ENCODE results near the gene EZR.
"Not testable (repeated sequence)": the region's sequence is repeated elsewhere in the genome, so short reads cannot be mapped to it uniquely, and the experiment has no call there.

The EZR gene

GRCh38 chr6:158793432-158793831 is 25.7 kb downstream of the EZR start:
- no peak for DNase-seq

GRCh38 chr6:158792505-158792904 is 26.7 kb downstream of the EZR start:
- not testable (repeated sequence) for DNase-seq

- DNase-seq, result no peak
Measured at GRCh38 chr6:158791274-158791855, 27.8 kb downstream of the EZR start.

GRCh38 chr6:158789115-158789917 is 29.9 kb downstream of the EZR start:
- no peak for DNase-seq

GRCh38 chr6:158787395-158787794 is 31.8 kb downstream of the EZR start:
- no peak for DNase-seq

GRCh38 chr6:158786645-158787304 is 32.4 kb downstream of the EZR start:
- no peak for DNase-seq

- no peak for DNase-seq
Measured at GRCh38 chr6:158785036-158785435, 34.1 kb downstream of the EZR start.

GRCh38 chr6:158784505-158784904 is 34.7 kb downstream of the EZR start:
- DNase-seq, result no peak

- DNase-seq, result no peak
Measured at GRCh38 chr6:158783851-158784250, 35.3 kb downstream of the EZR start.

GRCh38 chr6:158783167-158783450 is 36.1 kb downstream of the EZR start:
- no peak for DNase-seq

- DNase-seq, result no peak
Measured at GRCh38 chr6:158782432-158783166, 36.6 kb downstream of the EZR start.

- no peak for DNase-seq
Measured at GRCh38 chr6:158781692-158782373, 37.3 kb downstream of the EZR start.

- DNase-seq, result no peak
Measured at GRCh38 chr6:158780988-158781691, 38.0 kb downstream of the EZR start.

GRCh38 chr6:158780246-158780884 is 38.8 kb downstream of the EZR start:
- DNase-seq, result no peak

GRCh38 chr6:158778005-158778527 is 41.1 kb downstream of the EZR start:
- DNase-seq, result no peak

GRCh38 chr6:158777510-158777909 is 41.7 kb downstream of the EZR start:
- DNase-seq, result no peak

- no peak for DNase-seq
Measured at GRCh38 chr6:158776737-158777136, 42.4 kb downstream of the EZR start.

GRCh38 chr6:158775832-158776231 is 43.3 kb downstream of the EZR start:
- no peak for DNase-seq

GRCh38 chr6:158774717-158775449 is 44.3 kb downstream of the EZR start:
- DNase-seq, result no peak

GRCh38 chr6:158773581-158774449 is 45.4 kb downstream of the EZR start:
- DNase-seq, result no peak

Measured in activated CD4-positive, alpha-beta T cell treated with anti-CD3 and anti-CD28 coated beads for 1 hour (primary cell).